Measurements from ENCODE around the gene RFX4. TPM values are rescaled to one million over a fixed set of nuclear protein-coding genes. Genes with fewer than 3 reads are reported as not detected.

RFX4 gene
- total and polyA plus RNA-seq, 12 donors: 0.01 to 0.11 (median 0.11) TPM; not detected in 9

DNA sequence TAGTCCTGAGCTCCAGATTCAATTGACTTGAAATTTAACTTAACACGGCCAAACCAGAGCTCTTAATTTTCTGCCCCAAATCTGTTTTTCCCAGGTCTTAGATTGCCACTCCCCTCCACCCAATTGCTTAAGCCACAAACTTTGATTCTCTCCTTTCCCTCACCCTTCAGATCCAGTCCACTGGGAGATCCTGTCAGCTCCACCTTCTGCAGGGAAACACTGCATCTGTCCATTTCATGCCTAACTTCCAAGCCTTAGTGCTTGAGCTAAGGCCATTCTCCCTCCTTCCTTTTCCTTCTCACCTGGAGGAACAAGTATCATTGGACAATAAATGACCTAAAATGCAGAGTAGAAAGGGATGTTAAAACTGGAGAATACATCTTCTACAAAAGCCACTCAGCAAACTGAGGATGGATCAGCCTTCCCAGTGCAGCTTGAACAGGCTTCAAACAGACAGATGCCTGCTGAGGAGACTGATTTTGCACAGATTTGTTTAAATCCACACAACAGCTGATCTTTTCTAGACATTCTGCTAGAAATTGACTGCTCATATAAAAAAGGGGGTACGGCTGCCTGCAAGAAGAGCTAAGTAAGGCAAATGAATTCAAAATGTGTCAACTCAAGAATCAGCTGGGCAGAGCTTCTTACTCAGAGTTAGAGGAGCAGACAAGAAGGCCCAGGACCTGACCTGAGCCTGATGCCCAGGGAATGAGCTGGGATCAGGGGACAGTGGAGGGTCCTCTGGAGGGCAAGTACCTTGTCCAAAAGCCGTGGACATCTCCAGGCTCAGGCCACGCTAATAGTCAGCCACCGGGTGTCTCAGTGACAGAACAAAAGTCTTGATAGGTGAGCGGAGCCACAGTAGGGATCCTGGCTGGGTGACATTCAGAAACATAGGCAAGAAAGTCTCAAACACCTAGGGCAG lies 110.4 kb downstream of the RFX4 start:
- Histone ChIP-seq H3K4me1 (no peaks in the 10 kb centered on the region), H3K36me3 (no peaks in the 10 kb centered on the region), H3K27me3 (no peaks in the 10 kb centered on the region), H3K9me3 (peaks cover 0 to 9% (median 2%) of the 10 kb centered on the region in 11 donors), H3K4me3 (no peak overlapping the region), H3K27ac (no peak overlapping the region)
- DNase-seq: no peak
- 80 to 94% methylated on average over 6 of the region's 6 CpGs for WGBS, 2 donors
- TF ChIP-seq, protein P1, sequence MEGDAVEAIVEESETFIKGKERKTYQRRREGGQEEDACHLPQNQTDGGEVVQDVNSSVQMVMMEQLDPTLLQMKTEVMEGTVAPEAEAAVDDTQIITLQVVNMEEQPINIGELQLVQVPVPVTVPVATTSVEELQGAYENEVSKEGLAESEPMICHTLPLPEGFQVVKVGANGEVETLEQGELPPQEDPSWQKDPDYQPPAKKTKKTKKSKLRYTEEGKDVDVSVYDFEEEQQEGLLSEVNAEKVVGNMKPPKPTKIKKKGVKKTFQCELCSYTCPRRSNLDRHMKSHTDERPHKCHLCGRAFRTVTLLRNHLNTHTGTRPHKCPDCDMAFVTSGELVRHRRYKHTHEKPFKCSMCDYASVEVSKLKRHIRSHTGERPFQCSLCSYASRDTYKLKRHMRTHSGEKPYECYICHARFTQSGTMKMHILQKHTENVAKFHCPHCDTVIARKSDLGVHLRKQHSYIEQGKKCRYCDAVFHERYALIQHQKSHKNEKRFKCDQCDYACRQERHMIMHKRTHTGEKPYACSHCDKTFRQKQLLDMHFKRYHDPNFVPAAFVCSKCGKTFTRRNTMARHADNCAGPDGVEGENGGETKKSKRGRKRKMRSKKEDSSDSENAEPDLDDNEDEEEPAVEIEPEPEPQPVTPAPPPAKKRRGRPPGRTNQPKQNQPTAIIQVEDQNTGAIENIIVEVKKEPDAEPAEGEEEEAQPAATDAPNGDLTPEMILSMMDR (IDR thresholded peaks at IDR 0.05): no peak
- ATAC-seq: no peak
- intact Hi-C loops (cut with DNase I): no loop called here

DNA sequence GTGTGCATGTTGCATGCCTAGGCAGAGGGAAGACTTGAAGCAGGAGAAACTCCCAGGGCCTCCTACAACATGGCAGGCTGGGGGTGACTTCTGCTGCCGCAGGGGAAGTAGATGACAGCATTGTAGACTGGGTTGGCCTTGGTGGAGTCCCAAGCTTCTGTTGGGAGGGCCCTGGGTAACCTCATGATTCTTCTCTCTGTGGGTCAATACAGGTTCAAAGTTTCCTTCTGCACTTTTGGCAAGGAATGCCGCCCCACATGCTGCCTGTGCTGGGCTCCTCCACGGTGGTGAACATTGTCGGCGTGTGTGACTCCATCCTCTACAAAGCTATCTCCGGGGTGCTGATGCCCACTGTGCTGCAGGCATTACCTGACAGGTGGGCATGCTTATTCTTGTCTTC lies 113.3 kb downstream of the RFX4 start:
- no peak overlapping the region for H3K27ac ChIP-seq
- no peaks in the 10 kb centered on the region for H3K36me3 ChIP-seq
- DNase-seq: no peak
- TF ChIP-seq, protein P1 (IDR thresholded peaks at IDR 0.05): no peak
- intact Hi-C loops (cut with DNase I): no loop called here
- no peaks in the 10 kb centered on the region for H3K4me1 ChIP-seq
- peaks cover 0 to 27% (median 10%) of the 10 kb centered on the region in 11 donors for H3K9me3 ChIP-seq
- no peaks in the 10 kb centered on the region for H3K27me3 ChIP-seq
- no peak for ATAC-seq
- WGBS, 2 donors: 92 to 95% methylated on average over 6 of the region's 6 CpGs
- no peak overlapping the region for H3K4me3 ChIP-seq

DNA sequence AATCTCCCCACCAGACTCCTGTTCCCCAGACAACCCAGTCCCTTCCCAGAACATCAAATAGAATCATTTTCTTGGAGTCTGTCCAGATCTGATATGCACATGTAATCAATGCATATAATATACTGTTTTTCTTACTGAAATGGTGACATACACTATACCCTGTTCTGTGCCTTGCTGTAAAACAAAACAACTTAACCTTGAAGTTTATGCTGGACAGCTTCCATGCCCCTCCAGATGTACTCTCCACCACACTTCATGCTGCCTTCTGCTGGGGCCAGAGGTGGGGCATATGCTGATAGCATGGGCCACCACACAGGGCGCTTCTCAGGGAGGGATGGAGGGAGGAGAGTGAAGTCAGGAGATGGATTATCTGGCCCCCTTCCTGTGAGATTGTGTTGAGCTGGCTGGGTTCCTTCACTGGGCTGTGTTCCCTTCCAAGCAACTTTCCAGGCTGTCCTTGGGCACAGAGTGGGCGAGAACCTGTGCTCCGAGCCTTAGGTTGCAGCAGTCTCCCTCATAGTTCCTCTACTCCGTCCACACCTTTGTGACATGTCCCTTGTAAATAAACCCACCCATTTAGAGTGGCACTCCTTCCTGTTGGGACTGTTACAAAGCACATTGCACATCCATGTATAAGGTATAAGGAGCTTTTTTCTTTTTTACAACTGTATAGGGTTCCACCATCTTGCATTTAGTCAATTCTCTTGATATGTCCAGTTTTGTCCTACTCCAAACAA lies 114.0 kb downstream of the RFX4 start:
- Histone ChIP-seq H3K27me3 (no peaks in the 10 kb centered on the region), H3K4me3 (no peak overlapping the region), H3K27ac (no peak overlapping the region), H3K36me3 (no peaks in the 10 kb centered on the region), H3K4me1 (no peaks in the 10 kb centered on the region), H3K9me3 (peaks cover 0 to 35% (median 10%) of the 10 kb centered on the region in 11 donors)
- DNase-seq: no peak
- TF ChIP-seq, protein P1 (IDR thresholded peaks at IDR 0.05): no peak
- intact Hi-C loops (cut with DNase I): no loop called here
- 63 to 69% methylated on average over 4 of the region's 4 CpGs for WGBS, 2 donors
- ATAC-seq: no peak

DNA sequence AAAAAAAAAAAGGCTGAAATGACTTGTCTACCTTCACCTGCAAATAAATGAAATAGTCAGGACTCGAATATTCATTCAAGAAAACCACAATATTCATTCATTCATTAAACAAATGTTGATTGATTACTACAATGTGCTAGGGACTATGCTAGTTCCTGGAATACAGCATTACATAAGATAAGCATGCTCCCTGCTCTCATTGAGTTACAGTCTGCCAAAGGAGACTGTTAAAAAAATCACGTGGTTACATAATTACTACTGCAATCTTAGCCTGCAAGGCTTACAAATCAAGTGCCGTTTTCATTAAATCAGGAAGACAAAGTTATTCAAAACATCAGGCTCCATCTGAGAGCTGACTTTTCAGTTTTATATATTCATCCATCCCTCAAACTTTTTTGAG lies 121.3 kb downstream of the RFX4 start:
- no peak for DNase-seq
- peak in 6 of 8 donors; percentile 52 to 72 (median 70) for ATAC-seq
- Histone ChIP-seq H3K9me3 (peaks cover 0 to 29% (median 0%) of the 10 kb centered on the region in 11 donors), H3K4me1 (peaks cover 0 to 8% (median 0%) of the 10 kb centered on the region in 9 donors), H3K27ac (no peak overlapping the region), H3K27me3 (peaks cover 0 to 3% (median 0%) of the 10 kb centered on the region in 7 donors), H3K36me3 (no peaks in the 10 kb centered on the region), H3K4me3 (no peak overlapping the region)
- TF ChIP-seq, protein P1 (IDR thresholded peaks at IDR 0.05): no peak
- 34 to 38% methylated on average over 3 of the region's 3 CpGs for WGBS, 2 donors
- intact Hi-C loops (cut with DNase I): no loop called here
